ENCODE data around the gene WDR12.

DNA sequence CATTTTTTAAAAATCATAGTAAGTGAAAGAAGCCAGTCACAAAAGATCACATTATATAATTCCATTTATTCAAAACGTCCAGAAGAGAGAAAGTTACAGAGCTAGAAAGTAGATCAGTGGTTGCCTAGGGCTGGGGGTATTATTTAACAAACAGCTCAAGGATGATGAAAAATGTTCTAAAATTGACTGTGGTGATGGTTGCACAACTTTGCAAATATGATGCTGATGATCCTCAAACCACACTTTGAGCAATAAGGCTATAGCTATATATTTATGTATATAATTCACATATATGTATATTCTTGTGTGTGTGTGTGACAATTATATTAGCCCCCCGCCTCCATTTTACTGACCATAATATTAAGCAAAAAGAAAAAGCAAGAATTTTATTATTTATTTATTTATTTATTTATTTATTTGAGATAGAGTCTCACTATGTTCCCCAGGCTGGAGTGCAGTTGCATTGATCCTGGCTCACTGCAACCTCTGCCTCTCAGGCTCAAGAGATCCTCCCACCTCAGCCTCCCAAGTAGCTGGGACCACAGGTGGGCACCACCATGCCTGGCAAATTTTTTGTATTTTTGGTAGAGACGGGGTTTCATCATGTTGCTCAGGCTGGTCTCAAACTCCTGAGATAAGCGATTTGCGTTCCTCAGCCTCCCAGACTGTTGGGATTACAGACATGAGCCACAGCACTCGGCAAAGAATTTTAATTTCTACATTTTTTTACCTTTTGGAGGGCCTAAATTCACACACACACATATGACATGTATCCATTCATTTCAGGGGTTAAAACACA is 1.9 kb downstream of the WDR12 start:
- TF ChIP-seq EZH2 (IDR thresholded peaks at IDR 0.05; ENCODE audit: insufficient read depth, poor library complexity, severe bottlenecking) = no peak
- no peak for TF ChIP-seq EZH2phosphoT487 (IDR thresholded peaks at IDR 0.05; ENCODE audit: insufficient read depth, low read depth)

All from GM23248 (cell line).